ENCODE results near the gene FAM156B. TPM values are rescaled to one million over a fixed set of nuclear protein-coding genes. Genes with fewer than 3 reads are reported as not detected.
"Not testable (repeated sequence)": the region's sequence is repeated elsewhere in the genome, so short reads cannot be mapped to it uniquely, and the experiment has no call there.

The FAM156B gene
- total RNA-seq, 1 experiment from 2014 or later = 18.0 TPM

GRCh38 chrX:52945838-52946494, 48.8 kb downstream of the FAM156B start:
- H3K4me3 ChIP-seq (ENCODE audit: low read depth, low read length); BruUV-seq (replicated peaks); H3K27me3 Mint-ChIP-seq (ENCODE audit: insufficient read depth, unreplicated experiment); H3K4me1 Mint-ChIP-seq (ENCODE audit: low read depth, unreplicated experiment); H3K27me3 ChIP-seq (replicated peaks; ENCODE audit: control insufficient read depth, insufficient read depth, low read length); DNase-seq; H3K4me1 ChIP-seq; POLR2A ChIA-PET; H3K36me3 ChIP-seq (ENCODE audit: control insufficient read depth, insufficient read depth, low read length); H3K36me3 Mint-ChIP-seq (ENCODE audit: insufficient read depth, unreplicated experiment); H3K4me3 Mint-ChIP-seq (ENCODE audit: unreplicated experiment); CTCF ChIA-PET; H3K9me3 ChIP-seq; H3K9me3 Mint-ChIP-seq (ENCODE audit: unreplicated experiment); intact Hi-C loops (cut with micrococcal nuclease; ENCODE audit: unreplicated experiment); H3K27ac Mint-ChIP-seq (ENCODE audit: unreplicated experiment): not testable (repeated sequence)

GRCh38 chrX:52947501-52947900, 50.4 kb downstream of the FAM156B start:
- H3K9me3 ChIP-seq; H3K36me3 ChIP-seq (ENCODE audit: control insufficient read depth, insufficient read depth, low read length); H3K36me3 Mint-ChIP-seq (ENCODE audit: insufficient read depth, unreplicated experiment); intact Hi-C loops (cut with micrococcal nuclease; ENCODE audit: unreplicated experiment); H3K27me3 ChIP-seq (replicated peaks; ENCODE audit: control insufficient read depth, insufficient read depth, low read length); H3K27me3 Mint-ChIP-seq (ENCODE audit: insufficient read depth, unreplicated experiment); H3K4me1 ChIP-seq; DNase-seq; H3K4me3 ChIP-seq (ENCODE audit: low read depth, low read length); H3K9me3 Mint-ChIP-seq (ENCODE audit: unreplicated experiment); H3K4me1 Mint-ChIP-seq (ENCODE audit: low read depth, unreplicated experiment); CTCF ChIA-PET; H3K4me3 Mint-ChIP-seq (ENCODE audit: unreplicated experiment); POLR2A ChIA-PET; H3K27ac Mint-ChIP-seq (ENCODE audit: unreplicated experiment); BruUV-seq (replicated peaks): not testable (repeated sequence)

DNA sequence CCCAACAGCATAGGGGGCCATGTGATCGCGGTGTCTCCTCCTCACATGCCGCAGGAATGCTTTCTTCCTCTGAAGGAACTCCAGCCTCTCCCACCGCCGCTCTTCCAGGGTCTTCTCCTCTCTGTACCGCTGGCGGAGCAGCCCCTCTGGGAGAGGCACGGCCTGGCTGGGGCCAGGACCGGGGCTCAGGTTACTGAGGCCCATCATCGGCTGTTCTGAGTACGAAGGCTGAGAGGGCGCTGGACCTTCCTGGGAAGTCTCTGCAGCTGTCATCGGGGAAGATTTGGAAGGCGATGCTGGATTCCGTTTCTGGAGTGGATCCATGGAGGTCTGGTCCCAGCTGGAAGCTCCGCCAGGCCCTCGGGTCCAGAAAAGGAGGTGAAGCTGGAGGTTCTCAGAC, 51.1 kb downstream of the FAM156B start:
- H3K4me1 ChIP-seq; H3K36me3 Mint-ChIP-seq (ENCODE audit: insufficient read depth, unreplicated experiment); H3K36me3 ChIP-seq (ENCODE audit: control insufficient read depth, insufficient read depth, low read length); H3K27me3 ChIP-seq (replicated peaks; ENCODE audit: control insufficient read depth, insufficient read depth, low read length); CTCF ChIA-PET; H3K9me3 Mint-ChIP-seq (ENCODE audit: unreplicated experiment); H3K27ac Mint-ChIP-seq (ENCODE audit: unreplicated experiment); POLR2A ChIA-PET; DNase-seq; BruUV-seq (replicated peaks); H3K4me3 ChIP-seq (ENCODE audit: low read depth, low read length); intact Hi-C loops (cut with micrococcal nuclease; ENCODE audit: unreplicated experiment); H3K4me3 Mint-ChIP-seq (ENCODE audit: unreplicated experiment); H3K4me1 Mint-ChIP-seq (ENCODE audit: low read depth, unreplicated experiment); H3K27me3 Mint-ChIP-seq (ENCODE audit: insufficient read depth, unreplicated experiment); H3K9me3 ChIP-seq: not testable (repeated sequence)

- H3K27ac Mint-ChIP-seq (ENCODE audit: unreplicated experiment); H3K4me1 ChIP-seq; POLR2A ChIA-PET; H3K27me3 Mint-ChIP-seq (ENCODE audit: insufficient read depth, unreplicated experiment); intact Hi-C loops (cut with micrococcal nuclease; ENCODE audit: unreplicated experiment); H3K36me3 Mint-ChIP-seq (ENCODE audit: insufficient read depth, unreplicated experiment); H3K36me3 ChIP-seq (ENCODE audit: control insufficient read depth, insufficient read depth, low read length); BruUV-seq (replicated peaks); H3K4me3 Mint-ChIP-seq (ENCODE audit: unreplicated experiment); H3K4me1 Mint-ChIP-seq (ENCODE audit: low read depth, unreplicated experiment); H3K4me3 ChIP-seq (ENCODE audit: low read depth, low read length); DNase-seq; H3K9me3 Mint-ChIP-seq (ENCODE audit: unreplicated experiment); H3K27me3 ChIP-seq (replicated peaks; ENCODE audit: control insufficient read depth, insufficient read depth, low read length); H3K9me3 ChIP-seq; CTCF ChIA-PET: not testable (repeated sequence)
Observed at GRCh38 chrX:52949325-52949724, 52.2 kb downstream of the FAM156B start.

GRCh38 chrX:52949884-52950283, 52.8 kb downstream of the FAM156B start:
- CTCF ChIA-PET; H3K27me3 ChIP-seq (replicated peaks; ENCODE audit: control insufficient read depth, insufficient read depth, low read length); H3K4me3 ChIP-seq (ENCODE audit: low read depth, low read length); H3K27ac Mint-ChIP-seq (ENCODE audit: unreplicated experiment); H3K4me3 Mint-ChIP-seq (ENCODE audit: unreplicated experiment); H3K27me3 Mint-ChIP-seq (ENCODE audit: insufficient read depth, unreplicated experiment); intact Hi-C loops (cut with micrococcal nuclease; ENCODE audit: unreplicated experiment); H3K4me1 ChIP-seq; H3K9me3 Mint-ChIP-seq (ENCODE audit: unreplicated experiment); H3K36me3 Mint-ChIP-seq (ENCODE audit: insufficient read depth, unreplicated experiment); H3K36me3 ChIP-seq (ENCODE audit: control insufficient read depth, insufficient read depth, low read length); H3K9me3 ChIP-seq; POLR2A ChIA-PET; BruUV-seq (replicated peaks); DNase-seq; H3K4me1 Mint-ChIP-seq (ENCODE audit: low read depth, unreplicated experiment): not testable (repeated sequence)

Other genes with a start within 250 kb of the FAM156B start
- gene SSX7, start 242.4 kb upstream of the FAM156B start, total RNA-seq (2022) = not detected in 2 replicates
- gene SSX2, start 190.2 kb upstream of the FAM156B start, total RNA-seq (2022) = not detected in 2 replicates
- gene SSX2B, start 146.1 kb upstream of the FAM156B start, total RNA-seq (2022) = not detected in 2 replicates
- not detected in 2 replicates for gene SPANXN5, start 99.9 kb upstream of the FAM156B start, total RNA-seq (2022)
- not detected in 2 replicates for gene XAGE5, start 86.0 kb upstream of the FAM156B start, total RNA-seq (2022)
- gene XAGE3, start 29.2 kb upstream of the FAM156B start, total RNA-seq (2022) = 3.9 and 11.6 TPM in 2 replicates
- 33.9 and 37.0 TPM in 2 replicates for gene FAM156A, start 61.2 kb downstream of the FAM156B start, total RNA-seq (2022)
- 0.18 and 0.26 TPM in 2 replicates for gene GPR173, start 151.5 kb downstream of the FAM156B start, total RNA-seq (2022)
- gene TSPYL2, start 185.0 kb downstream of the FAM156B start, total RNA-seq (2022) = 30.9 and 33.4 TPM in 2 replicates
- gene KANTR, start 196.8 kb downstream of the FAM156B start, total RNA-seq (2022) = 13.2 and 15.0 TPM in 2 replicates

All from Caco-2 (cell line).